ENCODE measurements around the gene TMEM150B. TPM values are rescaled to one million over a fixed set of nuclear protein-coding genes. Genes with fewer than 3 reads are reported as not detected.
A peak's percentile ranks its signal among the peaks of the same experiment; 100 is the strongest.

TMEM150B gene
- total and polyA plus RNA-seq, 2 of the 13 experiments (the other 11 are each of a cell fraction or from before 2014, with no cell fraction given), result 1.3 to 1.8 TPM

DNA sequence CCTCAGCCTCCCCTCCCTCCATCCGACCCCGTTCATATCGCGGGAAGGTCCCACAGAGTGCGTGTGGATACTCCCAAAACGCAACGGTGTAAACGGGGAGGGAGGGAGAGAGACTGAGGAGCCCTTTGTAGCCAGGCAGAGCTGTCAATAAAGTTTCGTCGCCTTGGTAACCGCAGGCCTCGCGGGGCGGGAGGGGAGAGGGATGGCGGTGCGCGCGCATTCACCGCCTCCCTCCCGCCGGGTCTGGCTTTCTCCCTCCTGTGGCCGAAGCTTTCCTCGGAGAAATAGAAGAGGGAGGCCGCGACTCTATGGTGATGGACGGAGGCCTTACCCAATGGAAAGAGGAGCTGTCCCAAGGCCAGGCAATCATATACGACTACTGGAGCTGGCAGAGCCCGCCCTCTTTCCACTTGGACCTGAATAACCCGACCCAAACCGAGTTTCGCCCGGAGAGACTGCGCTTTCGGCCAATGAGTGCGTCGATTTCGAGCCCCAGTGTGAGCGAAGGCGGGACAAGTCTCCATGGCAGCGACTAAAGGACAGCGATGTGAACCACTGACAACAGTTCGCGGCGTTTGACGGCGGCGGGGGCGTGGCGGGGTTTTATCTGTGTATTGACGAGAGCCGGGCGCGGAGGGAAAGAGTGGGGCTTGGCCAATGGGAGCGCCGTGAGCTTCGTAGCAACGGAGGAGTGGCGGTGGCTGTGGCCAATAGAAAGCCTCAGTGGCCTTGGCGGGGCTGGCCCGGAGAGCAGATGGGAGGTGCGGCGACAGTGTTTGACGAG lies 14.2 kb upstream of the TMEM150B start, which contains the start of gene KMT5C (continued):
- TF ChIP-seq, protein P1, sequence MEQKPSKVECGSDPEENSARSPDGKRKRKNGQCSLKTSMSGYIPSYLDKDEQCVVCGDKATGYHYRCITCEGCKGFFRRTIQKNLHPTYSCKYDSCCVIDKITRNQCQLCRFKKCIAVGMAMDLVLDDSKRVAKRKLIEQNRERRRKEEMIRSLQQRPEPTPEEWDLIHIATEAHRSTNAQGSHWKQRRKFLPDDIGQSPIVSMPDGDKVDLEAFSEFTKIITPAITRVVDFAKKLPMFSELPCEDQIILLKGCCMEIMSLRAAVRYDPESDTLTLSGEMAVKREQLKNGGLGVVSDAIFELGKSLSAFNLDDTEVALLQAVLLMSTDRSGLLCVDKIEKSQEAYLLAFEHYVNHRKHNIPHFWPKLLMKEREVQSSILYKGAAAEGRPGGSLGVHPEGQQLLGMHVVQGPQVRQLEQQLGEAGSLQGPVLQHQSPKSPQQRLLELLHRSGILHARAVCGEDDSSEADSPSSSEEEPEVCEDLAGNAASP (CRISPR knock-in tag; IDR thresholded peaks at IDR 0.05; ENCODE audit: borderline replicate concordance), result peak; percentile 47; the same call in 1 of the 2 replicates
- no peak for TF ChIP-seq ZNF556 (CRISPR knock-in tag; IDR thresholded peaks at IDR 0.05; ENCODE audit: borderline replicate concordance)
- TF ChIP-seq ZMYM4 (CRISPR knock-in tag; IDR thresholded peaks at IDR 0.05), result no peak
- TF ChIP-seq ZNF883 (CRISPR knock-in tag; IDR thresholded peaks at IDR 0.05; ENCODE audit: not compliant biosample characterization), result no peak
- no peak for TF ChIP-seq ZNF746 (CRISPR knock-in tag; IDR thresholded peaks at IDR 0.05)
- TF ChIP-seq, protein P2, sequence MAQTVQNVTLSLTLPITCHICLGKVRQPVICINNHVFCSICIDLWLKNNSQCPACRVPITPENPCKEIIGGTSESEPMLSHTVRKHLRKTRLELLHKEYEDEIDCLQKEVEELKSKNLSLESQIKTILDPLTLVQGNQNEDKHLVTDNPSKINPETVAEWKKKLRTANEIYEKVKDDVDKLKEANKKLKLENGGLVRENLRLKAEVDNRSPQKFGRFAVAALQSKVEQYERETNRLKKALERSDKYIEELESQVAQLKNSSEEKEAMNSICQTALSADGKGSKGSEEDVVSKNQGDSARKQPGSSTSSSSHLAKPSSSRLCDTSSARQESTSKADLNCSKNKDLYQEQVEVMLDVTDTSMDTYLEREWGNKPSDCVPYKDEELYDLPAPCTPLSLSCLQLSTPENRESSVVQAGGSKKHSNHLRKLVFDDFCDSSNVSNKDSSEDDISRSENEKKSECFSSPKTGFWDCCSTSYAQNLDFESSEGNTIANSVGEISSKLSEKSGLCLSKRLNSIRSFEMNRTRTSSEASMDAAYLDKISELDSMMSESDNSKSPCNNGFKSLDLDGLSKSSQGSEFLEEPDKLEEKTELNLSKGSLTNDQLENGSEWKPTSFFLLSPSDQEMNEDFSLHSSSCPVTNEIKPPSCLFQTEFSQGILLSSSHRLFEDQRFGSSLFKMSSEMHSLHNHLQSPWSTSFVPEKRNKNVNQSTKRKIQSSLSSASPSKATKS (CRISPR knock-in tag; IDR thresholded peaks at IDR 0.05), result no peak
- TF ChIP-seq SYNCRIP (IDR thresholded peaks at IDR 0.05; ENCODE audit: insufficient read depth, low read depth, low read length), result no peak
- TF ChIP-seq ZNF788 (CRISPR knock-in tag; IDR thresholded peaks at IDR 0.05; ENCODE audit: borderline replicate concordance), result peak; percentile 10; the same call in 1 of the 2 replicates
- TF ChIP-seq ZBTB14 (CRISPR knock-in tag; IDR thresholded peaks at IDR 0.05), result no peak
- no peak for TF ChIP-seq NFE2L1 (CRISPR knock-in tag; IDR thresholded peaks at IDR 0.05; ENCODE audit: borderline replicate concordance)
- 0 out of 2 replicates have a peak, but pooled peaks have one; percentile 47 for TF ChIP-seq GTF2F1 (IDR thresholded peaks at IDR 0.05; ENCODE audit: low read length)
- peak; percentile 38 for TF ChIP-seq ELF1 (CRISPR knock-in tag; IDR thresholded peaks at IDR 0.05)
- TF ChIP-seq ZNF710 (CRISPR knock-in tag; IDR thresholded peaks at IDR 0.05; ENCODE audit: borderline replicate concordance), result 0 out of 2 replicates have a peak, but pooled peaks have one; percentile 37
- no peak for TF ChIP-seq ZNF646 (CRISPR knock-in tag; IDR thresholded peaks at IDR 0.05)

Data from HepG2 (cell line).